HCT116 (cell line): ENCODE measurements around the gene MYO7B. TPM values are rescaled to one million over a fixed set of nuclear protein-coding genes. Genes with fewer than 3 reads are reported as not detected.

ENCODE experiments used
- ATAC-seq: fragments of 200-7000 bp; cut with Tn5 transposase; 2 replicates; pipeline ENCODE4 v1.9.1; 2020; ENCODE audit warnings: mild to moderate bottlenecking, moderate library complexity
- BruUV-seq: library from RNA; stranded (reverse); fragments of 400-500 nt; replicated peaks from 2 replicates; lab custom pipeline; 2021; lab: Mats Ljungman, UMichigan
- CTCF ChIA-PET: fragments of 300-600 bp; sonication (Branson Sonifier 250); formaldehyde crosslinking; loops from one replicate; lab custom pipeline; 2021; ENCODE audit warnings: antibody characterized with exemption; lab: Charles Lee
- POLR2A ChIA-PET: fragments of 300-600, 350-600 bp; sonication (Branson Sonifier 250); formaldehyde crosslinking; loops from one replicate; lab custom pipeline; 2021; ENCODE audit warnings: antibody characterized with exemption; lab: Charles Lee
- RAD21 ChIA-PET, 2 experiments: fragments of 300-600 bp; sonication (Branson Sonifier 250); formaldehyde crosslinking; loops; one replicate each; lab custom pipeline; 2023; ENCODE audit warnings: low total read pairs in 2 of 2; ENCODE audit not compliant: uncharacterized antibody in 2 of 2, unreplicated experiment in 2 of 2, low non-redundant PET in 1 of 2; lab: Charles Lee
- DNase-seq: peaks from one replicate; pipeline ENCODE4 v3.0.0-alpha.2; 2010; ENCODE audit warnings: low read depth, low spot score
- H2AFZ ChIP-seq: fragments of 200-600 bp; shearing (Covaris generic), sonication (generic); 2 replicates; pipeline ENCODE4 v1.6.1; 2017; ENCODE audit warnings: low read depth, mixed run types, mixed read lengths, antibody characterized with exemption, low read length; ENCODE audit not compliant: poor library complexity, severe bottlenecking
- H3K27ac ChIP-seq: 2 replicates; pipeline ENCODE4 v1.5.1; 2012; ENCODE audit warnings: low read depth, low read length
- H3K27me3 ChIP-seq: fragments of 200-600 bp; sonication (generic); 2 replicates; pipeline ENCODE4 v1.6.1; 2016; ENCODE audit warnings: mixed run types, low read length, mixed read lengths; ENCODE audit not compliant: insufficient read depth
- H3K36me3 ChIP-seq, 2 experiments: fragments of 200-500 bp in 1 of 2; fragments of 200-600 bp in 1 of 2; sonication (Bioruptor generic) in 1 of 2; sonication (generic) in 1 of 2; 2 replicates each; pipeline versions ENCODE4 v1.5.1 to v1.6.1; 2014 to 2016; ENCODE audit warnings: low read length in 2 of 2, inconsistent platforms in 1 of 2, mixed read lengths in 1 of 2, mixed run types in 1 of 2; ENCODE audit not compliant: insufficient read depth in 2 of 2, control insufficient read depth in 1 of 2
- H3K4me1 ChIP-seq, 2 experiments: fragments of 200-600 bp in 1 of 2; sonication (generic) in 1 of 2; 2 replicates each; pipeline versions ENCODE4 v1.5.1 to v1.6.1; 2012 to 2017; ENCODE audit warnings: low read length in 2 of 2, inconsistent platforms in 1 of 2, mild to moderate bottlenecking in 1 of 2, mixed read lengths in 1 of 2, mixed run types in 1 of 2, moderate library complexity in 1 of 2; ENCODE audit not compliant: insufficient read depth in 2 of 2, control insufficient read depth in 1 of 2
- H3K4me2 ChIP-seq: fragments of 200-600 bp; sonication (generic); 2 replicates; pipeline ENCODE4 v1.6.1; 2017; ENCODE audit warnings: mixed run types, low read length, mixed read lengths
- H3K4me3 ChIP-seq, 2 experiments: fragments of 200-600 bp in 1 of 2; sonication (generic) in 1 of 2; replicated peaks in 1 of 2; 2 replicates each; pipeline ENCODE4 v1.5.1; 2011 to 2016; ENCODE audit warnings: low read length in 2 of 2, control low read depth in 1 of 2, low read depth in 1 of 2, mild to moderate bottlenecking in 1 of 2, mixed read lengths in 1 of 2, mixed run types in 1 of 2
- H3K79me2 ChIP-seq: fragments of 200-600 bp; sonication (generic); 2 replicates; pipeline ENCODE4 v1.6.1; 2017; ENCODE audit warnings: mild to moderate bottlenecking, mixed run types, low read length, moderate library complexity, mixed read lengths; ENCODE audit not compliant: insufficient read depth
- H3K9ac ChIP-seq: fragments of 200-600 bp; sonication (generic); 2 replicates; pipeline ENCODE4 v1.6.1; 2016; ENCODE audit warnings: low read length, mixed read lengths
- H3K9me2 ChIP-seq: fragments of 200-600 bp; sonication (generic), shearing (Covaris generic); 2 replicates; pipeline ENCODE4 v1.6.1; 2017; ENCODE audit warnings: mixed run types, mild to moderate bottlenecking, moderate library complexity; ENCODE audit not compliant: insufficient read depth
- H3K9me3 ChIP-seq, 2 experiments: fragments of 200-500 bp in 1 of 2; fragments of 200-600 bp in 1 of 2; sonication (Bioruptor generic) in 1 of 2; sonication (generic) in 1 of 2; 2 replicates each; pipeline ENCODE4 v1.6.1; 2014 to 2017; ENCODE audit warnings: low read length in 2 of 2, mixed read lengths in 2 of 2, inconsistent platforms in 1 of 2, low read depth in 1 of 2, mild to moderate bottlenecking in 1 of 2, mixed run types in 1 of 2, moderate library complexity in 1 of 2; ENCODE audit not compliant: control insufficient read depth in 1 of 2, insufficient read depth in 1 of 2
- H4K20me1 ChIP-seq: fragments of 200-600 bp; sonication (generic), shearing (Covaris generic); 2 replicates; pipeline ENCODE4 v1.6.1; 2017; ENCODE audit warnings: mixed run types, mild to moderate bottlenecking, moderate library complexity; ENCODE audit not compliant: insufficient read depth
- POLR2AphosphoS5 ChIP-seq: IDR thresholded peaks from 2 replicates; pipeline ENCODE4 v1.6.1; 2011; ENCODE audit warnings: mild to moderate bottlenecking, low read depth, low read length, moderate library complexity
- SIN3A ChIP-seq: IDR thresholded peaks from 2 replicates; pipeline ENCODE4 v1.6.1; 2012; ENCODE audit warnings: low read depth
- TCF7L2 ChIP-seq: IDR thresholded peaks from 2 replicates; pipeline ENCODE4 v1.7.0; 2011; ENCODE audit warnings: borderline replicate concordance, inconsistent platforms; ENCODE audit not compliant: insufficient read depth, insufficient read length; ENCODE audit errors: extremely low read depth
- YY1 ChIP-seq: IDR thresholded peaks from 2 replicates; pipeline ENCODE4 v1.6.1; 2011; ENCODE audit warnings: low read length, low read depth, moderate library complexity, mild to moderate bottlenecking; ENCODE audit not compliant: insufficient replicate concordance; ENCODE audit errors: extremely low read depth
- ZFX ChIP-seq: fragments of 450-650 bp; IDR thresholded peaks from 2 replicates; pipeline ENCODE4 v1.6.1; 2017
- intact Hi-C: fragments of 100-400 bp; cut with micrococcal nuclease; formaldehyde crosslinking; loops from 2 replicates; pipeline ENCODE4 v1.10.0; 2022
- total RNA-seq: library from RNA; stranded (reverse); gene quantifications from one replicate; pipeline ENCODE4 v1.2.1, GENCODE V29; 2021; ENCODE audit not compliant: unreplicated experiment

Gene MYO7B
- total RNA-seq, 1 experiment from 2014 or later, result 0.07 TPM

DNA sequence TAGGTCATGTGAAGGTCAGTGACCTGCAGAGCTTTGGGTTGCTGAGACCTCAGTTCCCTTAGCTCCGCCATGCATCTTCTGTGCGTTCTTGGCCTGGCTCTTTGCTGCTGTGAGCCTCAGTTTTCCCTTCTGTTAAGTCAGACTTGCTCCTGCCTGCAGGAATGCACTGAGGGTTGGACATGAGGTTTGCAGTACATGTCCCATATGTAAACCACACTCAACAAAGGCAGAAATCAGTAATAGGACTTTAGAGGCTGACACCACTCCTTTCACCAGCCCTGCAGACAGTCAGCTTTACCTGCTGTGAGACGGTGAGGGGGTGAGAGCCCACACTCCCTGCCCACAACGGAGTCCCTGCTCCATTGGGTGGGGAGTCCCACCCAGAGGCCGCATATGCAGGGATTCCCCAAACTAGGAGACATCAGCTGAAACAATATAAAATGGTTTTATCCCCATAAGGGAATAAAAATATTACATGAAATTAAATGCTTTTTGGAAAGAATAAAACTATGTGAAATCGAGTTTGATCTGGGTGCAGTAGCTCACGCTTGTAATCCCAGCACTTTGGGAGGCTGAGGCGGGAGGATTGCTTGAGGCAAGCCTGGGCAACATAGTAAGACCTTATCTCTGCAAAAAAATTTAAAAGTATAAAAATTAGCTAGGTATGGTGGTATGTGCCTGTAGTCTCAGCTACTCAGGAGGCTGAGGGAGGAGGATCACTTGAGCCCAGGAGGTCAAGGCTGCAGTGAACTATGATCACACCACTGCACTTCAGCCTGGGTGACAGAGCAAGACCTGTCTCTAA lies 55.1 kb downstream of the MYO7B start:
- H2AFZ ChIP-seq, result peak overlapping the region; percentile 94
- ChIA-PET CTCF (interaction anchor here (0.6 to 2.5 kb wide), 28 partner anchors 8 to 394 kb away, joined by 3 to 97 read pairs (median 5); partner anchors contain the start of genes LIMS2 and SFT2D3), RAD21 (interaction anchor here (0.6 to 1.6 kb wide), 10 partner anchors 47 to 494 kb away, joined by 3 to 15 read pairs (median 3); partner anchors contain the start of gene ERCC3 (in 1 of the 2)), POLR2A (interaction anchor here (0.5 to 1.2 kb wide), 6 partner anchors 46 to 394 kb away, joined by 3 to 6 read pairs (median 4); partner anchors contain the start of gene IWS1)
- H3K27ac ChIP-seq, result no peak overlapping the region
- H3K4me2 ChIP-seq, result no peak overlapping the region
- H3K9me3 ChIP-seq, result no peaks in the 10 kb centered on the region
- no peaks in the 10 kb centered on the region for H3K79me2 ChIP-seq
- intact Hi-C loops, result loop anchor here (1.0 to 2.0 kb wide), 2 partner anchors 59 to 110 kb away; partner anchors contain the start of gene SFT2D3
- H3K36me3 ChIP-seq, result no peaks in the 10 kb centered on the region
- H3K9me2 ChIP-seq, result no peaks in the 10 kb centered on the region
- H4K20me1 ChIP-seq, result no peaks in the 10 kb centered on the region
- no peak overlapping the region for H3K9ac ChIP-seq
- H3K4me3 ChIP-seq, result no peak overlapping the region
- BruUV-seq, result no TSS peak
- TF ChIP-seq SIN3A, result no peak
- TF ChIP-seq YY1, result no peak
- no peak for TF ChIP-seq ZFX
- no peak for TF ChIP-seq TCF7L2
- no peak for TF ChIP-seq POLR2AphosphoS5
- ATAC-seq (no peak), DNase-seq (no peak)
- H3K27me3 ChIP-seq, result no peaks in the 10 kb centered on the region
- H3K4me1 ChIP-seq, result peaks cover 0 to 8% of the 10 kb centered on the region in 2 experiments; a peak in 1 of 4 replicates
